ENCODE data around the gene FARS2.
"Not testable (repeated sequence)": the region's sequence is repeated elsewhere in the genome, so short reads cannot be mapped to it uniquely, and the experiment has no call there.

FARS2 gene

GRCh38 chr6:5550631-5551030 lies 289.3 kb downstream of the FARS2 start:
- DNase-seq: no peak

DNA sequence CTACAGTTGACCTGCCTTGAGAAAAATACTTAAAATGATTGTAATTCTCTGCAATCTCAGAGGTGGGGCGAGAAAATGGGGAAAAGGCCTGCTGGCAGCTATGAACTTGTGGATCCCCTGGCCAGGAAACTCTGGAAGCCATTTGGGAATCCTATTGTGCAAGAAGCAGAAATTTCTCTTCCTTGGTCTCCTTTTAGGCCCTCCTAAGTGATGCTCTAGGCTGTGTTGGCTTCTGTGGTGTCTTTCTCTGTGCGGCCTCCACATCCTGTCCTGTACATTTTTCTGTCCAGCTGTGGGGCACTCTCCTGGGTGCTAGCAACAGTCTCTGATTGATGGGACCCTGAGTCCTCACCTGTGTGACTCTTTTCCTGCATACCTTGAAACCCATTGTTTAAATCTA lies 290.9 kb downstream of the FARS2 start:
- no peak for DNase-seq

- no peak for DNase-seq
Measured at GRCh38 chr6:5553767-5554166, 292.5 kb downstream of the FARS2 start.

- DNase-seq: no peak
Measured at GRCh38 chr6:5554226-5554625, 292.9 kb downstream of the FARS2 start.

DNA sequence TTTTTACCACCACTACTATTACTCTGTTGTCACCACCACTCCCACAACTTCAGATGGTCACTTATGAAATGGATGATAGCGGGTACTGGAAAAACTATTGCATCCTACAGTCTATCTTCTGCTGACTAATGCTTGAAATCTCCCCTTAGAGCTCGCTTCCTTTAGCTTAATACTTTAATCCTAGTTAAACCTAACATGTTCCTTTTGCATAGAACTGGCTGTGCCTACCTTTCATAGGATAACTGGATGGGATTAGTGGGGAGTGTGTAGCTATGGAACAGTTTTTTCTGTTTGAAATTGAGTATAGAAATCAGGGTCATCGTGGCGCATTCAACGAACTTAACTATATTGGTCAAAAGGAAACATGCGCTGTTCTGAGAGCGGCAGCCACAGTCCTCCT lies 294.7 kb downstream of the FARS2 start:
- no peak for DNase-seq

GRCh38 chr6:5557506-5557905 lies 296.2 kb downstream of the FARS2 start:
- DNase-seq: no peak

DNA sequence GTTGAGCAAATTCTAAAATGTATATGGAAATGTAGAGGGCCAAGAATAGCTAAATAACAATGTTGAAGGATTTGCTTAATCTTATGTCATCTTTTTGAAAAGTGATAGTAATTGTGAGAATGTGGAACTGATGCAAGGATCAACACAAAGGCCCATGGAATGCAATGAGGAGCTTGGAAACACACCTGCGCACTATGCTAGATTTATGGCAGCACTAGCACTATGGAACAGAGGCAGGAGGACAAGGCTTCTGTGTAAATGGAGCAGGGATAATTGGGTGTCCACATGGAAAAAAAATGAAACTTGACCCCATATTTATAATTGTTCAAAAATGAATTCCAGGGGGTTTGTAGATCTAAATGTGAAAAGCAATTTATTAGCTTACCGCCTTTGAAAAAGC lies 298.3 kb downstream of the FARS2 start:
- no peak for DNase-seq

DNA sequence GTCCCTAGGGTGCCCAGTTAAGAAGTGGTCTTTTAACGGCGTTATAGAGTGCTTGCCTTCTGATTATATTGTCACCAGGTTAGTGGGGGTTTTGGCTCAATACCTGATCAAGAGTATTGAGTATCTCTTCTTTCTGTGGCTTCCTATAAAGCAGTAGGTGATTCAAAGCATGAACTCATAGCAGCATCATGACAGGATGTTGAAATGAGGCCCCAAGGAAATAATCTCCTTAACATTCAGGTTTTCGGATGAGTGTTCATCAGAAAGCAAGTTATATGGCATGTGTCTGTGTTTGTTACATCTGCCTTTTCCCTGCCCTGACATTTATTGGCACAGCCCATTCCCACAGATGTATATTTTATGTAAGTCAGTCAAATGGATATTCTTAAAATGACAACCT lies 301.0 kb downstream of the FARS2 start:
- no peak for DNase-seq

DNA sequence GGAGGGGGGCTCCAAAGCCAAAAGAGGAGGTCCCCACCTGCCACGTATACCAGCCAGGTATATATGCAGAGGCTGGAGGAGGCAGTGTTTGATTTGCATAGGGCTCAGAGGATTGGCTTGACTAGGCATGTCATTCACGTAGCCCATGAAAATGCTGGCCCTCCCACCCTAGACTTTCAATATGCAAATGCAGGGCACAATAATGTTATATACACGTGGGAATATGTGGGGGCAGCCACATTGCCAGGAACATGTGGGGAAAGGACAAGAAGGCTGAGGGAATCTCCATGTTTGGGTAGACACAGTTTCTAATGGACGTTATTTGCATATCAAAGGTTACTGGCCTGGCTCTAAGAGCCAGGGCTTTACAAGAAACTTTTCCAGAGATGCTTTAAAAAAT lies 301.8 kb downstream of the FARS2 start:
- DNase-seq: no peak

DNA sequence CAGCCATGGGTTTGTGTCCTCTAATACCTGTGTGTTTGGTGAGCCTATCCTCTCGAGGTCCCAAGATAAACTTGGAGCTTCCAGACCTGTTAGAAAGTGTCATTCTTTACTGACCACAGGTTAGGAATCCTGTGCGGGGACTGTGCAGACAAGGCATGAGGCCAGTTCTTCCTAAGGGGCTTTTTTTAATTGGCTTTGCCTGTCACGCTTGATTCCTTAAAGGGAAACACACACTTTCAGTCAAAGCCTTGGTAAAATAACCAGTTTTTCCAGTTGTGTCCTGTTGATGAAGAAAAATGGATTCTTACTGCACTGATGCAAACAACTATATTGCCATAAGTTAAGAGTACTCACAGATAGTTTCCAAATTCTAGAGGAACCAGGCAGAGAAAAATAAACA lies 303.4 kb downstream of the FARS2 start:
- not testable (repeated sequence) for DNase-seq

GRCh38 chr6:5565971-5566370 lies 304.7 kb downstream of the FARS2 start:
- no peak for DNase-seq

DNA sequence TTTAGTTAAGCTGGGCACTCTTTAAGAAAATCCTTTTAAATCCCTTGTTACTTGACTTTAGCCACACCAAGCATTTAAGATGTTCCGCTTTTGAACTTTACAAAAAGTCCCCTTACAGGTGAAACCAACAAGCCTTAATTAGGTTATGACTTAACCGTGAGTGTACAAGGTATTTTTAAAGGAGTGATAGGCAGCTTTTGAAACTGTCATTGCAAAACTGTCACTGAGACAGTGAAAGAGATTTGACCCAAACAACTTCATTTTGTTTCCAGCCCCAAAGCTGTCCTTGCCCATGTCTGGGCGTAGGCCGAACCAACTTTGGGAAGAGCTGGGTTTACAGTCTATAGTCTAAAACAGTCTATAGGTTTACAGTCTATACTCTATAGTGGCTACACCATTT lies 305.4 kb downstream of the FARS2 start:
- no peak for DNase-seq

DNA sequence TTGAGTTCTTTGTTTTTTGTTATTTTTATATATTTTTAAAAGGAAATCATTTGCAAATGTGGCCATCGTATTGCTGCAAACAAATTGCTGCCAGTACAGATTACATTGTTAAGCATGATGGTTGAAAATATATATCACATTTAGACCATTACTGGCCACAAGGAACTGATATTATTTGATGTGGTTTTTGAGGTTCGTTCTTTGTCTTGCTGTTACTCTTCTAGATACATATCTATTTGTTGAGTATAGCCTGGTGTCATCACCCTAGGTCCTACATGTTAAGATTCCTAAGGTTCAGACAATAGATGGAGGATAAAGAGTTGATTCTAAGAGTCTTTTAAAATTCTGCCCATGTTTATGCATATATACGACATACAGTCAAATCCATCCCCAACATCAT lies 306.0 kb downstream of the FARS2 start:
- no peak for DNase-seq

DNA sequence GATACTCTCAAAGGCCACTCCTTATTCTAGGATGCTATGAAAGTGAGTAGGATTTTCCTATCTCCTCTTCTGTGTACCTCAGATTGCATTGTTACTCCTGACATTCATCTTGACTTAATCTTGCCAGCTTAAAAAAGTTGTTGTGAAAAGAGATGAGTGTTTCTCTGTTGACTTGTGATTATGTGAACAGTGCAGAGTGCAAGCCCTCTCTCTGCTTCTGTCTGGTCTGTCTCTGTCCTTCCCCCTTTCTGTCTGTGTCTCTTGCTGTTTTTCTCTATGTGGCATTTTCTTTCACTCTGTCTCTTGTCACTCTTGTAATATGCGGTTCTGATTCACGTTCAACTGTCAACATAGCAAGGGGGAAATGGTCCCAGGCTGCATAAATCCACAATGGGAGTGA lies 306.6 kb downstream of the FARS2 start:
- DNase-seq: no peak

DNA sequence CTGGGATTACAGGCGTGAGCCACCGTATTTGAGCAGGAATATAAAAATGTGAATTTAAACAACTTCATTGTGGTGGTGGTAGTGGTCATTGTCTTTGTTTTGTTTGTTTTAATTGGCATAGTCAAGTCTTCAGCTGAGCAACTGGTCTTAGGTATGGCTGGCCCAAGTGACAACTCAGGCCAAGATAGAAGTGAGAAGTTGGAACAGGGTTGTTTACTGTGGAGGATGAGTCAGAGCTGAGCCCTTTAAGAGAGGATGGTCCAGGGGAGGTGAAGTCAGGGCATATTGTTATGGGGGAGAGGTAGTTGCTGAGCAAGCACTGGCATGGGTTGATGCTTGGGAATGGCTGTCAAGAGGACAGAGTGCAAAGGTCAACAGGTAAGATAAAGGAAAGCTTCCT lies 308.2 kb downstream of the FARS2 start:
- no peak for DNase-seq

- no peak for DNase-seq
Measured at GRCh38 chr6:5570641-5571040, 309.3 kb downstream of the FARS2 start.

- DNase-seq: no peak
Measured at GRCh38 chr6:5580736-5581581, 319.6 kb downstream of the FARS2 start.

- DNase-seq: no peak
Measured at GRCh38 chr6:5582762-5583161, 321.4 kb downstream of the FARS2 start.

- no peak for DNase-seq
Measured at GRCh38 chr6:5583528-5583927, 322.2 kb downstream of the FARS2 start.

- DNase-seq: no peak
Measured at GRCh38 chr6:5584078-5584482, 322.8 kb downstream of the FARS2 start.

DNA sequence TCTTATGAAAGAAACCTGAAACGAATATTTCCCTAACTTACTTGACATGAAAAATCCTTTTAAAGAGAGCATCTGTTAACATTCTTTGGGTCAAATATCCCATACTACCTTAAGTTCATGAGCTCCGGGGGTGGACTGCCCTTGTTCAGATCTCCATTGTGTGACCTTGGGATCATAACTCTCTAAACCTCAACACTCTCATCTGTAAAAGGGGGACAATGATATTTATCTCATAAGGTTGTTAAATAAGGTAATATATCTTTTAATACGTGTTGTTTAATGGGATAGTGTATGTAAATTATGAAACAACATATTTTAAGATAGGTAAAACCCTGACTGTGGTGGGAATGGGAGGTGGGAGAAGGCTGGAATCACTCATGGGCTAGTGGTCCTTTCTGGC lies 326.3 kb downstream of the FARS2 start:
- DNase-seq: no peak

DNA sequence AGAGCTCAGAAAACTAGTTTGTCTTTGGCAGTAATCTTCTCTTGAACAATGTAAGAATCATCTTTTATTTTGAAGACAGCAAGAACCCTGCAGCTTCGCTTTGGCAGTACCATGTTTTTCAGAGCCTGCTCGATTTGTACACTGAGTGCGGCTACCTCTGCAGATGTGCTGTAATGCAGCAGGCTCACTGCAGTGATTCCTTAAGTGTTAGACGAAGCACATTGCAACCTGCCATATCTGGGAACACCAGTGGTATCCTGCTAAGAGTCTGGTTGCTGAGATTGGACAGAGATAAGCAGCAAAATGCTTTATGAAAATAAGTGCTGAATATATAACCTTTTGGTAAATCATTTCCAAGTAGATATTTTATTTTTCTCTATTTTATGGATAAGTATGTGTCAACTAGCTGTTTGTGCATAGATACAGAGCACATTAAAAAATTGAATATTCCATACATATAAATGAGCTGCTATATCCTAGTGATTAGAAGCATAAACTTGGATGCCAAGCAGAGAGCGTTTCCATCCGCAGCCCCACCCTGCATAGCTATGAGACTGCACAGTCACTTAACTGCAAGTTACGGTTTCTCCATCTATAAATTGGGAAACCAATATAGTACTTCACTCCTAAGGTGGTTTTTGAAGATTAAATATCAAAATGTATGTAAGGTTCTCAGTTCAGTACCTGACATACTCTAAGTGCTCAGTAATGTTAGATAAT lies 328.3 kb downstream of the FARS2 start:
- no peak for DNase-seq

DNA sequence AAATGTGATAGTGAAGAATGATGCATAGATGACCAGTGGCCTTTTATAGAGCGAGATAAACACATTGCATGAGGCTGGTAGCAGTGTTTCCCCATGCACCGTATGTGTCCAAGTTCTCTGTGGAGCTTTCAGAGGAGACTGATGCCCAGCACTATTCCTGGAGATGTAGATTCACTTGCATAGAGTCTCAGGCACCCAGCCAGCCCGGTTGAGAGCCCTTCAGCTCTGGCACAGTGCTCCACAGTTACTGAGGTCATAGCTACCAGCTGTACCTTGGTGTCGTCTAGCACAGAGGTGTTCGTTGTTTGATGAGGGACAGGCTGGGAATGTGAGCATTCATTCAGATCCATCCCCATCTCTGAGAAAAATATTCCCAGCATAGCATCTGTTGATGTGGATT lies 328.9 kb downstream of the FARS2 start:
- no peak for DNase-seq

DNA sequence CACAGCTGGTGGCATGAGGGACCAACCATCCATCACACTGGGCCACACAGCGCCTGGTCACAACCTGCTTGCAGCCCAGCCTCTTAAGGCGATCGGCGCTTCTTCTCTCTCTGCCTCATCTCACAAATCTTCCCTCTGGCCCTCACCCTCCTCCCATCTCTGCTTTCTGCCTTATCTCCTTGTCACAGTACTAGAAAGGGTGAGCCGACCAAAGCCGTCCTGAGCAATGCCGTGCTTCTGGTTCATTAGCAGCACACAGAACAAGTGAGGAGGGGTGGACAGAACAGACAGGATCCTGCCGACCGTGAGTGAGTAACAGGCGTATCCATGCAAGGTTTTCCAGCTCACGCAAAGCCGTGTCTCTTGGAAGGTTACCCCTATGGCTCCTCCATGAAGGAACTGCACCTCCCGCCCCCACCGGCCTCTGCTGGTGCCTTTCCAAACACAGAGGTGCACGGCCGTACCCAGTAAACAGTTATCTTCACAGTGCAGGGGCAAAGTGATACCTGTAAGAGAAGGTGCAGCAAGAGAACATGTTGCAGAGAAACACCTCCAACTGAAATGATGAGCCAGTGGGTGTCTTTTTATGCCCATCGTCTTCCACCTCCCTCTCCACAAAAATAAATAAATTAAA lies 331.7 kb downstream of the FARS2 start:
- DNase-seq: no peak

All from CD4-positive, alpha-beta T cell treated with Interleukin-4 for 4 hours (primary cell).